ENCODE measurements around the gene MYH14.

GRCh38 chr19:50292216-50292827 lies 88.9 kb downstream of the MYH14 start:
- no peak for TF ChIP-seq CTCF (IDR thresholded peaks at IDR 0.05; ENCODE audit: low read depth, low read length)
- no peak for TF ChIP-seq POLR2A (IDR thresholded peaks at IDR 0.05; ENCODE audit: extremely low read depth, insufficient read length)
